Measurements from ENCODE around the gene MAP9.

The MAP9 gene

DNA sequence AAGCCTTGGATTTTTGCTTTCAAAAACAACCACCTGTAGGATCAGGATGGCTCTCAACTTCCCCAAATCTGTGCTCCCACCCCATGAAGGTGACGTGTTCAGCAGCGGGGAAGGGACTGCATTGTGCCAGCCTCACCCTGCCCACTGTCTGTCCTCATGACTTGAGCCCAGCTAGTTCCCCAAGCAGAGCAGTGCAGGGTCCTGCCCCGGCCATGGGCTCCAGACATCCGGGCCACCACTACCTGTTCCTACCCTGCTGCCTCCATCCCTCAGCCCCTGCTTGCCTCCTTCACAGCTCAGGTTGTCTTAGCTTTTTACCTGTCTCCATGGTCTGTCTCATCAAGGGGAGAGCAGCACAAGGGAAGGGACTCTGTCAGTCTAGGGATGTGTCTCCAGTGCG lies 11.4 kb upstream of the MAP9 start:
- TF ChIP-seq, protein P1, sequence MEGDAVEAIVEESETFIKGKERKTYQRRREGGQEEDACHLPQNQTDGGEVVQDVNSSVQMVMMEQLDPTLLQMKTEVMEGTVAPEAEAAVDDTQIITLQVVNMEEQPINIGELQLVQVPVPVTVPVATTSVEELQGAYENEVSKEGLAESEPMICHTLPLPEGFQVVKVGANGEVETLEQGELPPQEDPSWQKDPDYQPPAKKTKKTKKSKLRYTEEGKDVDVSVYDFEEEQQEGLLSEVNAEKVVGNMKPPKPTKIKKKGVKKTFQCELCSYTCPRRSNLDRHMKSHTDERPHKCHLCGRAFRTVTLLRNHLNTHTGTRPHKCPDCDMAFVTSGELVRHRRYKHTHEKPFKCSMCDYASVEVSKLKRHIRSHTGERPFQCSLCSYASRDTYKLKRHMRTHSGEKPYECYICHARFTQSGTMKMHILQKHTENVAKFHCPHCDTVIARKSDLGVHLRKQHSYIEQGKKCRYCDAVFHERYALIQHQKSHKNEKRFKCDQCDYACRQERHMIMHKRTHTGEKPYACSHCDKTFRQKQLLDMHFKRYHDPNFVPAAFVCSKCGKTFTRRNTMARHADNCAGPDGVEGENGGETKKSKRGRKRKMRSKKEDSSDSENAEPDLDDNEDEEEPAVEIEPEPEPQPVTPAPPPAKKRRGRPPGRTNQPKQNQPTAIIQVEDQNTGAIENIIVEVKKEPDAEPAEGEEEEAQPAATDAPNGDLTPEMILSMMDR (IDR thresholded peaks at IDR 0.05; ENCODE audit: low read depth, low read length): no peak
- Histone ChIP-seq H4K20me1 (ENCODE audit: insufficient read depth, low read length) (no peaks in the 10 kb centered on the region), H3K4me3 (ENCODE audit: low read length) (no peak overlapping the region), H3K4me2 (ENCODE audit: low read length) (no peak overlapping the region), H3K27ac (ENCODE audit: low read length) (no peak overlapping the region), H3K9ac (ENCODE audit: low read length) (no peak overlapping the region), H3K79me2 (ENCODE audit: low read length) (no peaks in the 10 kb centered on the region), H3K9me3 (ENCODE audit: insufficient read depth, low read length) (no peaks in the 10 kb centered on the region), H3K36me3 (replicated peaks; ENCODE audit: low read depth, low read length) (no peaks in the 10 kb centered on the region), H2AFZ (ENCODE audit: low read depth, low read length) (no peak overlapping the region), H3K4me1 (ENCODE audit: low read length) (no peaks in the 10 kb centered on the region), H3K27me3 (ENCODE audit: low read depth, low read length) (no peaks in the 10 kb centered on the region)

DNA sequence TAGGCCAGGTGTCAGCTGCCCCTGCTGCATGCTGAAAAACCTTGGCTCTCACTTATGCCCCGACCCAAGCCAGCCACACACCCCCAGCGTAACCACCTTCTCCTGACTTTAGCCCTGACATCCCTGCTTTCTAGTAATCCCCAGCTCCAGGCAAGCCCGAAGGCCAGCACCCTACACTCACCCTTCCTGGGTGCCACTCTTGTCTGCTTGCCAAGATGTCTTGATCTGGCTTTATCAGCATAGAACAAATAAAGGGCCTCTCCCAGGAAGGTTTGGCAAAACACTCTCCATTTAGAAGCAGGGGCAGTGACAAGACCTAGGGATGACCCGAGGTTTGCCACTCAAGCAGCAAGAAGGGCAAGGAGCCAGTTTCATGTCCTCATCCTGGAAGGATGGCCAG lies 6.8 kb upstream of the MAP9 start:
- Histone ChIP-seq H3K27me3 (ENCODE audit: low read depth, low read length) (no peaks in the 10 kb centered on the region), H3K9me3 (ENCODE audit: insufficient read depth, low read length) (no peaks in the 10 kb centered on the region), H3K36me3 (replicated peaks; ENCODE audit: low read depth, low read length) (no peaks in the 10 kb centered on the region), H3K4me2 (ENCODE audit: low read length) (no peak overlapping the region), H4K20me1 (ENCODE audit: insufficient read depth, low read length) (no peaks in the 10 kb centered on the region), H2AFZ (ENCODE audit: low read depth, low read length) (no peak overlapping the region), H3K9ac (ENCODE audit: low read length) (no peak overlapping the region), H3K27ac (ENCODE audit: low read length) (no peak overlapping the region), H3K4me3 (ENCODE audit: low read length) (no peak overlapping the region), H3K4me1 (ENCODE audit: low read length) (no peaks in the 10 kb centered on the region), H3K79me2 (ENCODE audit: low read length) (no peaks in the 10 kb centered on the region)
- TF ChIP-seq EZH2phosphoT487 (IDR thresholded peaks at IDR 0.05; ENCODE audit: low read depth): no peak
- TF ChIP-seq, protein P1 (IDR thresholded peaks at IDR 0.05; ENCODE audit: low read depth, low read length): no peak

DNA sequence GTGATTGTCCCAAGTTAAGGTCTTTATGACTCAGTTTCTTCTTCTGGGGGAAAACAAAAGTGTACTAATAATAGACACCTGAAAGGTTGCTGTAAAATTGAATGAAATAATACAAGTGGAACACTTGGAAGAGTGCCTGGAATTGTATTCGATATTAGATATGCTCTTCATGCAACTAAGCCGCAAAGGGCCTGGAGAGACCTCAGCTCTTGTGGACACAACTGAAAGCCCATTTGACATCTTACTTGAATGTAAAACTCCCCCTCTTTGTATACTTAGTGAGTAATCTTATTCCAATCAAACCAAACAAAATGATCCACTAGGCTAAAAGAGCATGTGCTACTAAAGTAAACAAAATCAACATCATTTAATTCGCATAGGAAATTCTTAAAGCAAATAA lies 511 bp upstream of the MAP9 start:
- H3K79me2 ChIP-seq (ENCODE audit: low read length): peaks cover 15% of the 10 kb centered on the region
- peak overlapping the region; percentile 83 for H3K4me3 ChIP-seq (ENCODE audit: low read length)
- TF ChIP-seq, protein P1 (IDR thresholded peaks at IDR 0.05; ENCODE audit: low read depth, low read length): no peak
- no peak for TF ChIP-seq EZH2phosphoT487 (IDR thresholded peaks at IDR 0.05; ENCODE audit: low read depth)
- H3K27ac ChIP-seq (ENCODE audit: low read length): no peak overlapping the region
- H4K20me1 ChIP-seq (ENCODE audit: insufficient read depth, low read length): no peaks in the 10 kb centered on the region
- H2AFZ ChIP-seq (ENCODE audit: low read depth, low read length): peak overlapping the region; percentile 100
- no peak overlapping the region for H3K9ac ChIP-seq (ENCODE audit: low read length)
- H3K4me2 ChIP-seq (ENCODE audit: low read length): peak overlapping the region; percentile 66
- no peaks in the 10 kb centered on the region for H3K9me3 ChIP-seq (ENCODE audit: insufficient read depth, low read length)
- no peaks in the 10 kb centered on the region for H3K27me3 ChIP-seq (ENCODE audit: low read depth, low read length)
- no peaks in the 10 kb centered on the region for H3K36me3 ChIP-seq (replicated peaks; ENCODE audit: low read depth, low read length)
- H3K4me1 ChIP-seq (ENCODE audit: low read length): peaks cover 13% of the 10 kb centered on the region

DNA sequence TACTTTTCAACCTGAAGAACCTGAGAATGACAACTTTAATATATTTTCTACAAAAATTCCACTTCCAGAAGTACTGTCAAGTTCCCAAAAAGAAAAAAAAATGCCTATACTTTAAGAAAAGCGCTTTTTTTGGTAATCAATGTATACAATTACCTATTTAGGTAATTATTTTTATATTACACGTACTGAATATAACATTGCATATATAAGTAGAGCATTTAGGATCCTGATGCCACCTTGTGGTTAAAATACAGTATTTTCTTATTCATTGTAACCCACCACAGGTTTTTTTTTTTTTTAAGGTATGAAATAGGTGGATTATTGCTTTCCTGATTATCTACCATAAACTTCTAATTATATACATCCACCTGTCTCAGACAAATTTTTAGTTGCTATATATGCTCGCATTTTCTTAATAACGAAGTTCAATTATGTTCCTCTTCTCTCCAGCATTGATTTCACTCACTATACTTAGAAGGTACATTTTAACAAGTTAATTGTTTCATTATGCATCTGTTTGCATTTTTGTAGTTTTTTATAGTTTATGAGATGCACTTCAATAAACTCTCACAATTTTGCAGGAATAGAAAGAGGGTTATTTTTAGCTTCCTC lies 5.2 kb downstream of the MAP9 start:
- Histone ChIP-seq H4K20me1 (ENCODE audit: insufficient read depth, low read length) (no peaks in the 10 kb centered on the region), H3K9ac (ENCODE audit: low read length) (no peak overlapping the region), H3K4me1 (ENCODE audit: low read length) (peaks cover 9% of the 10 kb centered on the region), H3K9me3 (ENCODE audit: insufficient read depth, low read length) (no peaks in the 10 kb centered on the region), H3K4me3 (ENCODE audit: low read length) (no peak overlapping the region), H3K27ac (ENCODE audit: low read length) (no peak overlapping the region), H3K4me2 (ENCODE audit: low read length) (no peak overlapping the region), H3K36me3 (replicated peaks; ENCODE audit: low read depth, low read length) (no peaks in the 10 kb centered on the region), H3K27me3 (ENCODE audit: low read depth, low read length) (no peaks in the 10 kb centered on the region), H2AFZ (ENCODE audit: low read depth, low read length) (no peak overlapping the region), H3K79me2 (ENCODE audit: low read length) (peaks cover 15% of the 10 kb centered on the region)
- no peak for TF ChIP-seq EZH2phosphoT487 (IDR thresholded peaks at IDR 0.05; ENCODE audit: low read depth)
- TF ChIP-seq, protein P1 (IDR thresholded peaks at IDR 0.05; ENCODE audit: low read depth, low read length): peak; percentile 84
